NCI-H460 (cell line): ENCODE measurements around the gene GTPBP3. TPM values are rescaled to one million over a fixed set of nuclear protein-coding genes. Genes with fewer than 3 reads are reported as not detected.

ENCODE experiments used
- DNase-seq: peaks from one replicate; pipeline ENCODE4 v3.0.0-alpha.2; 2016; ENCODE audit warnings: low read depth; ENCODE audit errors: extremely low read depth
- total RNA-seq: library from RNA; depleted of rRNA; stranded (reverse); fragments of >200 nt; shearing (Covaris generic); gene quantifications from 2 replicates; pipeline ENCODE4 v1.2.3, GENCODE V29; 2014

The GTPBP3 gene
- total RNA-seq, 1 experiment from 2014 or later, result 21.9 TPM

DNA sequence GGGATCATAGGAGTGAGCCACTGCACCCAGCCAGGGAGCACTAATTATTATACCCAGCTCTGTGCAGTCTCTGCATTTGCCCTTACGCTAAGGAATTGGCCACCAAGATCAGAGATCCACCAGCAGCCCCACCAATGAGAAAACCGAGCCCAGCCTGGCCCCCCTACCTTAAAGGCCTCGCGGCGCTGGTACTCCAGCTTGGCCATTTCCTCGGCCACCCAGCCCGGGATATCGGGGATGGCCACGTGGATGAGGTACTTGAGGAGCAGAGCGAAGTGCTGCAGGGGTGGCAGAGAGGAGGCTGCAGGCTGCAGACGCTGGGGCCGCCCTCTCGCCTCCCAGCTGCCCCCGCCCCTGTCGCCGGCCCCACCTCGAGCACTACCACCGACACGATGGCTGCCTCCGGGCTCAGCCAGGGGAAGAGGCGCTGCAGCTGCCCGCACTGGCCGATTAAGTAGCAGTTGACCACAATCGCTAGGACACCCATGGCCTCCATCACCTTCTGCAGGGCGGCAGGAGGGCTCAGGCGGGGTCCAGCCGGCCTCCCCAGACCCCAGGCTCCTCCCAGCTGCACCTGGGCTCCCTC is 10.2 kb upstream of the GTPBP3 start:
- no peak for DNase-seq

DNA sequence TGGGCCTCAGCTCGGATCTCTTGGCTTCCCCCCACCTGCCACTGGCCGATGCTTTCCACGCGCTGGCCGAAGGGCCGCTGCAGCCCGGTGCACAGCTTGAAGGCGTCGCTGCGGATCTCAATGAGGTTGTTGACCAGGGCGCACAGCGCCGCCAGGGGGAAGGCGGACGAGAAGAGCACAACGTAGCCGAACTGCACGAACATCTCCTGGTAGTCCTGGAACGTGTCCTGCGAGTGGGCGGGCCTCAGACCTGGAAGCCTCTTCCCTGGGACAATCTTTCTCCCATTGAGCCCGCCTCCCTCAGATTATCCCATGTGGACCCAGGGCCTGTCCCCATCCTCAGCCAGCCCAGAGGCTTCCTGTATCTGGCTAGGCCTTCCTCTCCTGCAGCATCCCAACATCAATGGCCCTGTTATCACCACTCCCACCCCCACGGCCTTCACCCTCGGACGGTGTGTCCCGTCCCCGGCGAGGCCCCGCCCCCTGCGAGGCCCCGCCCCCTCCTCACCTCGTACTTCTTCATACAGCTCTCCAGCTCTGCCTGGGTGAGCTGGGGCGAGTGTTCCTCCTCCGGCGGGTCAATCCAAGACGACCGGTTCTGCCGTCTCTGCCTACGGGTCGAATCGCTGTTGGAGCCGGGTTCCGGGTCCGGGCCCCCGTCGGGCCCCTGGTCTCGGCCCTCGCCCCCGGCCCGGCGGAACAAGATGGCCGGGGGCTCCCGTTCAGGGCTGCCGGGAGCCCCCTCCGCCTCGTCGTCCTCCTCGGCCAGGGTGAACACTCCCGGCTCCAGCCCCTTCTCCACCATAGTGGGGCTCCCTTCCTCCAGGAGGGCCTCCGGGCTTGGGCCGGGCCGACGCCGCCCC is 9.5 kb upstream of the GTPBP3 start:
- DNase-seq, result peak; percentile 43

DNA sequence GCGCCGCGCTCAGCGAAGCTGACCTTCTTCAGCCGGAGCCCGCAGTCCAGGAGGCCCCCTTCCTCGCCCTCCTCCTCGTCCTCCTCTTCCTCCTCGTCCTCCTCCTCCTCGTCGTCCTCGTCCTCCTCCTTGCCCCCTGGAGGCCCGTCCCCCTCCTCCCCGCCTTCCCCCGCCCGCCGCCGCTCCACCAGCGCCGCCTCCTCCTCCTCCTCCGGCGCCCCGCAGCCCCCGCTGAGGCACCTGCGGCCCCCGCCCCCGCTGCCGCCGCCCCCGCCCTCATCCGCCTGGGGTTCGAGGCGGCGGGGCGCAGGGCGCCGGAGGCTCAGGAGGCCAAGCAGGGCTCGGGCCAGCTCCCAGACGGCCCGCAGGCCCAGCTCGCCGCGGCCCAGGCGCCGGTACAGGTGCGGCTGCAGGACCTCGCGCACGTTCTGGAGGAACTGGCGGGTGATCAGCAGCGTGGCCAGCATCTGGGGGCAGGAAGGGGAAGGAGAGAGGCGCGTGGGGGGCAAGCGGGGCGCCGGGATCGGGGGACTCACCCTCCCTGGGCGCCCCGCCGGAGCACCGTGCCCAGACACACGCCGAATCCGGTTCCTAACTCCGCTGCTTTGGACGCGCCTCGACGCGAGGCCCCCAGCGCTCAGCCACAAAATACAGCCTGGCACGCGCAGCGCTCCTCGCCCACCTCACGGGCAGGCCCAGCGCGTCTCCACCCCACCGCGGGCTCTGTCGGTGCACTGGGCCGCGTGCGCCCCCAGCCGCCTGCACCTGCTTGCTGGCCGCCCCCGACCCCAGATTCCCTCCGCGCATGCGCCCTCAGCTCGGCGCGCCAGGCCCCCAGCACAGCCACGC is 8.6 kb upstream of the GTPBP3 start:
- no peak for DNase-seq

DNA sequence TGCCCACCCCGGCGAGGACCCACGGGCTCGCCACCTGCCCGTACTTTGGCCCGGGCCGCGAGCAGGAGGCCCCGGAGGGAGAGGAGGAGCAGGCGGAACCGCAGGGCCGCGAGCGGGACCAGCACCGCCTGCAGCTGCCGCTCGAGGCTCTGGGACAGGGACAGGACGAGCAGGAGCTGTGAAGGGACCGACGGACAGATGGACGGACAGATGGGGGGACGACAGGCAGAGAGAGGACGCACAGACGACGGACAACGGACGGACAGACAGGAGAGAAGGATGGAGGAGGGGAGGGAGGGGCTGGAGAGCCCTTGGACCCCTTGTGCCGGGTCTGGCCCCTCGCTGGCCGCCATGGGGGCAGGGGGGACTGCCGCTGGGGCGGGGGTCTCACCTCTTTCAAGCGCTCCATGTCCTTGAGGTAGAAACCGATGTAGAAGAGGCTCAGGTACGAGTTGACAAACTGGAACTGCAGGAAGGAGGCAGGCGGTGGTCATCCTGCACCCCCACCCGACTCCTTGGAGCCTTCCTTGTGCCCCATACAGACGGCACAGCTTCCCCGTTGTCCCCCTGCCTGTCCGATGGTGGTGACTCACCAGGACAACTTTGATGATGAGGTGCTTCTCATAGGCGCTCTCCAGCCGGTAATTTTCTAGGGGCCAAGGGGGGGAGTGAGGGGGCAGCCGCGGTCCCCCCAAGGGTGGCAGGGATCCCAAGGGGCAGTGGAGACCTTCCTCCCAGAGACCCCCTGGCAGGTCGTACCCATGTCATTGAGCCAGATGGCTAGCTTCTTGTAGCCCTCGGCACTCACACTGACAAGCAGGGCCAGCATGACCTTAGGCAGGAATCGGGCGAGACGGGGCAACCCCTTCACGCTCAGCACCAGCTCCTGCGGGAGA is 7.7 kb upstream of the GTPBP3 start:
- DNase-seq, result no peak

DNA sequence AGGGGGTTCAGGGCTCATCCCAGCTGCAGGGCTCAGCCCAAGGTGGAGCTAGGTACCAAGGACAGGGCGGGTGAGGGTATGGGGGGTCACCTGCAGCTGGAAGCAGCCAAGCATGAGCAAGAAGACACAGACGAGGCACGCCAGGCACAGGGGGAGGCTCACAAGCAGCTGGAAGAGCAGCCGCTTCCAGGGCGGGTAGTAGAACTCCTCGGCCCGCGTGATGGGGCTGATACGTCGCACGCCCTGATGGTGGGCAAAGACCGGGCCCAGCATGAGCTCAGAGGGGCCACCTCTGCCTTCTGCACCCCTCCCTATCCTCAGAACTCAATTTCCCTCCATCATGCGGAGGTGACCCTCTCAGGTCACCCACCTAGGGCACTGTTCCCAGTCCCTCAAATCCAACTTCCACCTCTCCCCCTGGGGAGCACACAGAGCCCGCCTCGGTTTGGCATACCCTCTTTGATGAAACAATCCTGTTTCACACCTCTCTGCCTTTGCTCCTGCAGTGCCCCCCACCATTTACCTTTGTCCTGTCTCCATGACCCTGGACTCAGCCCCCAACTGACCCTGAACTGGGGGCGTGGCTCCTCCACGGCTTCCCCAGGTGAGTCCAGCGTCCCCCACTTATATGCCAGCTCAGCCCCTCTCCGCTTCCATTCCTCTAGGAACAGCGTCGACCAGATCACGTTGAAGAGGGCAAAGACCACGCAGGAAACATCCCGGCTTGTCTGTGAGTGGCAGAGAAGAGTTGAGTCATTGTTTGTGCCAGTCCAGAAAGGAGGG is 6.9 kb upstream of the GTPBP3 start:
- DNase-seq, result no peak

DNA sequence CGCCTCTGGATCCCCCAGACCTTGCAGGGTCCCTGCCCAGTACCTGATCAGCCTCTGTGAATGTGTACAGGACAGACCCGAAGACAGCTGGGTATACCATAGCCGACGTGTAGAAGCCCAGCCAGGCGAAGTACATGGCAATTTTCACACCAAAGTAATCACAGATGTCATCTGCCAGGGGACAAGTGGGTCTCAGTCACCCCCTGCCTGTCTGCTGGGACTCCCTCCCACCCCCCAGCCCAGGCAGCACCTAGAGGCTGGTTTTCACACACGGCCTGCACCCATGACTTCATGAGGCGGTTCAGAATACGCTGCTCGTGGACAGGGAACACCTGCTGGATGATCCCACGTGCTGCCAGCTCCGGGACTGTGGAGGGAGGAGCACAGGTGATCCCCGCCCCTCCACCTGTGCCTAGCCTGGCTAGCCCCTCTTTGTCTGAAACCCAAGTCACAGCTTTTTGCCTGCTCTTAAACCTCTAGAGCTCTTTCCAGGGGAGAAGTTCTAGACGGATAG is 6.3 kb upstream of the GTPBP3 start:
- DNase-seq, result no peak

DNA sequence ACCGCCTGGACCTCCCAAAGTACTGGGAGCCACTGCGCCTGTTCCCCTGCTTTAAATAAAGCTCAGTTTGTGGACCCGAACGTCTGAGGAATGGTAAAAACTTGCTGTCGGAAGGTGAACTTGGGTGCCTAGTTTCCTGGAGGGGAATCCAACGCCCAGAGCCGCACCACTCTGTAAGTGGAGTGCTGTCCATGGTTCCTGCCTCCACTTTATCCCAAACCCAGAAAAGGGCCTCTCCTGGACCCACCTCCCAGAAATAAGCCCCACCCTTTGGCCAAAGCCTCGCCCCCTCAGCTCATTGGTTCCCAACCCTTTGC is 5.0 kb upstream of the GTPBP3 start:
- DNase-seq, result no peak

DNA sequence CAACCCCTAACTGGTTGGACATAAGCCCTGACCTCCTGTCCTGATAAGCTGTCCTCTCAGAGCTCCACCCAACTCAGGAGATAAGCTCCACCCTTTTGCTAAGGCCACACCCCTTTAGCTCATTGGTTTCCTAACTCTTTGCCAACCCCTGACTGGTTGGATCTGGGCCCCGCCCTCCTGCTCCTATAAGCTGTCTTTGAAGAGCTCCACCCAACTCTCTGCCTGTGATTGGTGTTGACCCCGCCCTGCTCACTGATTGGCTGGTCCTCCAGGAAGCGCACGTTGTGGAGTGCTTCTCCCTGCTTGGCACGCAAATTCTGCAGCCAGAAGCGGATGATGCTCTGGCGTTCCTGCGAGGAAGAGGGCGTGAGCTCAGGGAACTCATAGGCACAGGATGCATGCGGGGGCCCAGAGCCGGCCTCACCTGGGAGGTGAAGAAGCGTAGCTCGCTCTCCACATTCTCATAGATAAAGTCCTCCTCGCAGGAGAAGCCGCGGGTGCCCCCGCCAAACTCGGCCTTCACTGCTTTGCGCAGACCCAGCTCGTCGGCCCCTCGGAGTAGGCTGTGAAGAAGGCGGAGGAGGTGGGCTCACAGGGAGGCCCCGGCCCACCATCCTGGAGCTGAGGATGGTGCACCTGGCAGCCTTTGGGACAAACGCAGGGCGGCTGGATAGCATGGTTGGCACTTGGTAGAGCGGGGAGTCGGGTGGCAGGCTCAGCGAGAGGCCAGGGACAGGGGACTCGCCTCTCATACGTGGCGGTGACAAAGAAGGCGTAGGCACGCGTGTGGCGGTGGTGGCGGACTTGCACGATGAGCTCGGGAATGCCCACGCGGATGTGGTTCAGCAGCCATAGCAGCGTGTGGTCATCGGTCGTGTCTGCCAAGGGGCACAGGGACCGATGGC is 4.4 kb upstream of the GTPBP3 start:
- DNase-seq, result no peak

DNA sequence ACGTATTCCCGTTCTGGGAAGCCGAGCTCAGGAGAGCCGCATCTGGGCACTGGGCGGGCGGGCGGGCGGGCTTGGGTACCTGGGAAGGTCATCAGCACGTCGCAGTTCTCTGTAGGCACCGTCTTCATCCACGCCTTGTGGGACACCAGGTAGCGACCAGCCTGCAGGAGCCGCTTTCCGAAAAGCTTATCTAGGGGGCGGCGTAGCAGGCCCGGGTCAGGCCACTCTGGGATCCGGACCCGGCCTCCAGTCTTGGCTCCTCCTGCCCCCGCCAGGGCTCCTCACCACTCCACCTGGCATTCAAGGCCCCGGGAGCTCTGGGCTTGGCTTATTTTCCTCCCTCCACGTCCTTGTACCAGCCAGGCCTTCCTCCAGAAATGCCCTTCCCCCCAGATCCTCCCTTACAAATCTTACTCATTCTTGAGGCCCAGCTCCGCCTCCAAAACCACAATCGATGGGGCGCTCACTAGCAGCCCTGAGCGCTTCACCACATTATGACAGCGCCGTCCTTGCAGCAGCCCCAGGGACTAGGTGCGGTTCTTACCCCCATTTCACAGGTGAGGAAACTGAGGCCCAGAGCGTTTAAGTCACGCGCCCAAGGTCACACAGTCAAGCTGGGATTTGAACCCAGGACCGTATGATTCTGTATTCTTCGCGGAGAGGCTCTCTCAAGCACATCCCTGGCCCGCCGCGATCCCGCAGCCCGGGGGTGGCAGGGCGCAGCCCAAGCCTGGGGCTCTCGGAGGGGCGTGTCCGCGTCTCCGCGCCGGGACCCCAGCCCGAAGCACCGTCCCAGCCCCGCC is 3.5 kb upstream of the GTPBP3 start:
- DNase-seq, result no peak

DNA sequence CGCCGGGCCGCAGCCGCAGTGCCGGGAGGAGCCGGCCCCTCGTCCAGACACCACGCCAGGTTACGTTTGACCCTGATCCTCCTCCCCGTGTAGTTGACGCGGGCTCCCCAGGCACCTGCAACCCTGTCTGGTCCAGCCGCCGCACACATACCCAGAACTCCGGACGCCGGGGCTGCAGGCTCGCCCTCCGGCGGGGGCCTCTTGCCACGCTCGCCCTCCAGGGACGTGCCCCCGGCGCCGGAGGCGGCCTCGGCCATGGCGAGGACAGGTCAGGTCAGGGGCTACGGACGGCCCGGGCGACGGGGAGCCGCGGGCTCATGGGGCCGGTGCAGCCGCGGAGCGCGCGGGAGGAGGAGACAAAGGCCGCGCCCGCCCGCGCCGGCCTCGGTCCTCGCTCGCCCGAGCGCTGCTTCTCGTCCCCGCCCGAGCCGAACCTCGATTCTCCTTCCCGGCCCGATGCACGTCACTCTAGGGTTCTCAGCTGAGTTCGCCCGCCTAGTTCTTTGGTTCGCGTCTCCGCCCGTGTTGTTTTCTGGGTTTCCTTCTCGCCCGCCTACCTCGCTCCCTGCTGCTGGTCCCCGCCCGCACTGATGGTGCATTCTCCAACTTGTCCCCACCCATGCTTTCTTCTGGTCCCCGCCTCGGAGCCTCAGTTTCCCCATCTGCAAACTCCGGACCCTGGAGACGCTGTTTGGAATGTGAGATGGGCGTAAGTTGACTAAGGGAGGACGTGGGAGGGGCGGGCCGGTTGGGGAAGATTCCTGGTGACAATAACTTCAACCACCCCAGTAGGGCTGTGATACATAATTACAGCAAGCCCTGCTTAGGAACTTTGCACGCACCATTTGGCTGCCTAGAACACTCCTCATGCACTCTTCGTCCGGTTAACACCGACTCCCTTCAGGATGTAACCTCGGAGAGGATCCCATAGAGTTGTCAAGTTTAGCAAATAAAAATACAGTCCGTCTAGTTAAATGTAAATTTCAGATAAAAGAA is 2.6 kb upstream of the GTPBP3 start, which contains the start of gene ANO8:
Gene ANO8 (minus strand): TSS at position 442 of the 996 bp plus-strand sequence. CDS start 185 bp downstream, at position 257.
- DNase-seq, result peak; percentile 93

DNA sequence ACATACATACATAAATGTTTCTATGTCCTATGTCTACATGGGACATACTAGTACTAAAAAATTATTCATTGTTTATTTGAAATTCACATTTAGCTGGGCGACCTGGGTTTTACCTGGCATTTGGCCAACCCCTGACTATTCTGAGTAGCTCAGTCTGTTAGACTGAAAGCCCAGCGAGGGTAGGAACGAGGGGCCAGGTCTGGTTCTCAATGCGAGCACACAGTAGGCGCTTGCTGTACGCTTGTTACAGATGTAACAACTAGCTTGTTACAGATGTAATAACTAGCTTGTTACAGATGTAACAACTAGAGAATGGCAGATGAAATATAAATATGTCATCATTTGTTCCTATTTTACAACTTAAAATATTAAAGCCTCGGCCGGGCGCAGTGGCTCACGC is 1.8 kb upstream of the GTPBP3 start:
- DNase-seq, result no peak

DNA sequence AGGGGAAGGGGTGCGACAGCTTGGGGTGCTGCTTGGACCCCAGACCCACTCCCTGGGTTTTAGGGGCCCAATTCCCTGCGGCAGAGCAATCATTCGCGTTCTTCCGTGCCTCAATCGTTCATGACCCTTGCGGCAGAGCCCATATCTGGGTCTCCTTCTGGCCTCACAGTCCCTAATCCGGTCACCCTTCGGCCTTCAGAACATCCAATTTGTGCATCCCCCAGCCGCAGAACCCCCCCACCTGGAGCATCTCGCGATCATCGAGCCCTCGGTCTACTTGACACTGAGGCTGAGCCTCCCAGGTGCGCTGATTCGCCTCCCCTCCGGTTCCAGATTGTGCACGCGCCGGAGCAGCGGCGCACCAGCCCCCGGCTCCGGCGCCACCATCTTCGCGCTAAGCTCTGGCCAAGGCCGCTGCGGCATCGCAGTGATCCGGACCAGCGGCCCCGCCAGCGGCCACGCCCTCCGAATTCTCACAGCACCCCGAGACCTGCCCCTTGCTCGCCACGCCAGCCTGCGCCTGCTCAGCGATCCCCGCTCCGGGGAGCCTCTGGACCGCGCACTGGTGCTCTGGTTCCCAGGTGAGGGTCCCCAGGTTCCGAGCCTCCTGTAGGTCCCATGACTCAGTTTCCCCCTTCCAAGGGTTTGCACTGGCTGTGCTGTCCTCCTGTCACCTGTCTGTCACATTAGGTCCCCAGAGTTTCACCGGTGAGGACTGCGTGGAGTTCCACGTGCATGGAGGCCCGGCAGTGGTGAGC is 501 bp downstream of the GTPBP3 start:
- DNase-seq, result no peak

DNA sequence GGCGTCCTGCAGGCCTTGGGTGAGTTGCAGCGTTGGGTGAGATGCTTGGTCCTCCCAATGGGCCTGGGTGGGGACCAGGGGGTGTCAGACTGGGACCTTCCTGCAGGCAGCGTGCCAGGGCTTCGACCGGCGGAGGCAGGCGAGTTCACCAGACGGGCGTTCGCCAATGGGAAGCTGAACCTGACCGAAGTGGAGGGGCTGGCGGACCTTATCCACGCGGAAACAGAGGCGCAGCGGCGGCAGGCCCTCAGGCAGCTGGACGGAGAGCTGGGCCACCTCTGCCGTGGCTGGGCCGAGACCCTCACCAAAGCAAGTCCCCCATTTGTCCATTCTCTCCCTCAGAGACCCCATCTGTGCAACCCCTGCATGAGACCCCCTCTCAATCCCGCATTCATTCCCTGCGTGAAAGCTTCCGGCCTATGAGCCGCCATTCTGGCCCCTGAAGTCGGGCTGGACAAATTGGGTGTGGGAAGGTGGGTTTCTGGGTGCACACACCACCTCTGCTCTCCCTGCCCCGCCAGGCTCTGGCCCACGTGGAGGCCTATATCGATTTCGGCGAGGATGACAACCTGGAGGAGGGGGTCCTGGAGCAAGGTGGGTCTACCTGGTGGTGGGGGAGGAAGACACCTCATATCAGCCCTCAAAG is 1.2 kb downstream of the GTPBP3 start:
- DNase-seq, result no peak

DNA sequence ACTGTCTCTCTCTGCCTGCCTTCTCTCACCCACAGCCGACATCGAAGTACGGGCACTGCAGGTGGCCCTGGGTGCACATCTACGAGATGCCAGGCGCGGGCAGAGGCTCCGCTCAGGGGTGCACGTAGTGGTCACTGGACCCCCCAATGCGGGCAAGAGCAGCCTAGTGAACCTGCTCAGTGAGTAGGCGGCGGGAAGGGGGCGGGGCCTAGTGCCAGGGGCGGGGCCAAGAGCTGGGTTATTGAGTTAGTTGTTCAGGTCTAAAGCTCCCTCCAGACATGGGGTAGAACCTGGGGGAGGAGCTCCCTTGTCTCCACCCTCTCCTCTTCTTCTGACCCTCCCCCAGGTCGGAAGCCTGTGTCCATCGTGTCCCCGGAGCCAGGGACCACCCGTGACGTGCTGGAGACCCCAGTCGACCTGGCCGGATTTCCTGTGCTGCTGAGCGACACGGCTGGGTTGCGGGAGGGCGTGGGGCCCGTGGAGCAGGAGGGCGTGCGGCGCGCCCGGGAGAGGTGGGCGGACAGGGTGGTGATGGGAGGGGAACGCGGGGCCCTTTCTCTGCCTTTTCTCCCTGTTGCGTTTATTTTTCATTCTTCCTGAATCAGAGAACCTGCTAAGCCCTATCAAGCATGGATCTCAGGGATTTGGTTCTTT is 1.9 kb downstream of the GTPBP3 start:
- DNase-seq, result no peak
